Lung (tissue), 16 donors: ENCODE data around the gene PHF2. TPM values are rescaled to one million over a fixed set of nuclear protein-coding genes. Genes with fewer than 3 reads are reported as not detected.
A peak's percentile ranks its signal among the peaks of the same experiment; 100 is the strongest.

ENCODE experiments used
- ATAC-seq: fragments of 200-7000 bp; cut with Tn5 transposase; one replicate; pipeline ENCODE4 v1.9.1; 2020; ENCODE audit warnings: moderate number of reproducible peaks; ENCODE audit not compliant: insufficient read depth, low FRiP score
- DNase-seq, 3 donors: peaks; one replicate each; pipeline ENCODE4 v3.0.0-alpha.2; 2013 to 2017
- H3K27ac ChIP-seq, 2 donors: one replicate each; pipeline ENCODE4 v1.5.1; 2013; ENCODE audit warnings: mild to moderate bottlenecking in 2 of 2, moderate library complexity in 2 of 2, control low read depth in 1 of 2, inconsistent platforms in 1 of 2, low read depth in 1 of 2, low read length in 1 of 2
- H3K27me3 ChIP-seq, 3 donors: one replicate each; pipeline ENCODE4 v1.5.1; 2013; ENCODE audit warnings: low read length in 2 of 3; ENCODE audit not compliant: control insufficient read depth in 3 of 3, insufficient read depth in 3 of 3
- H3K36me3 ChIP-seq, 4 donors: one replicate each; pipeline ENCODE4 v1.5.1; 2013; ENCODE audit warnings: low read length in 4 of 4, mild to moderate bottlenecking in 1 of 4, moderate library complexity in 1 of 4; ENCODE audit not compliant: control insufficient read depth in 4 of 4, insufficient read depth in 4 of 4
- H3K4me1 ChIP-seq, 5 donors: one replicate each; pipeline ENCODE4 v1.5.1; 2013; ENCODE audit warnings: low read length in 5 of 5, mild to moderate bottlenecking in 2 of 5, moderate library complexity in 1 of 5; ENCODE audit not compliant: control insufficient read depth in 5 of 5, insufficient read depth in 5 of 5
- H3K4me3 ChIP-seq: one replicate; pipeline ENCODE4 v1.5.1; 2013; ENCODE audit warnings: mild to moderate bottlenecking, control low read depth, moderate library complexity
- H3K9ac ChIP-seq, 2 donors: one replicate each; pipeline ENCODE4 v1.5.1; 2013; ENCODE audit warnings: low read length in 2 of 2, control low read depth in 1 of 2; ENCODE audit not compliant: insufficient read depth in 1 of 2
- H3K9me3 ChIP-seq, 4 donors: one replicate each; pipeline ENCODE4 v1.5.1; 2013; ENCODE audit warnings: low read length in 3 of 4, mild to moderate bottlenecking in 1 of 4, moderate library complexity in 1 of 4; ENCODE audit not compliant: control insufficient read depth in 4 of 4, insufficient read depth in 3 of 4
- WGBS, 2 donors: extraction: QIAGEN DNeasy Blood & Tissue Kit; methylation state at CpG; one replicate each; pipeline ENCODE4 v1.1.7; 2013; 5-methylcytosine and 5-hydroxymethylcytosine counted together
- long read RNA-seq, 5 donors: transcript quantifications; one replicate each; lab custom pipeline, GENCODE V29; 2026
- polyA plus RNA-seq, 2 donors: library from polyadenylated mRNA; stranded (reverse); fragments of 200-250 nt; gene quantifications; one replicate each; pipeline ENCODE4 v1.2.1, GENCODE V29; 2013
- total RNA-seq, 2 donors: library from RNA; depleted of rRNA in 1 of 2; stranded (reverse); fragments of >200 nt in 1 of 2; gene quantifications; one replicate each; pipeline ENCODE4 v1.2.1, GENCODE V29; 2014 to 2021
- TF ChIP-seq, protein P1 (sequence below): IDR thresholded peaks from 2 replicates; pipeline ENCODE4 v1.5.1; 2012; ENCODE audit warnings: mild to moderate bottlenecking; ENCODE audit errors: control extremely low read depth, extremely low read depth
- donor health status: control.
- donor health status: control.
- donor health status: Bipolar disorder and iron deficiency.
- donor health status: healthy.
- donor health status: DM: yes; HTN: yes; CAD: no.

The PHF2 gene
- total RNA-seq: 10 to 100 TPM; 33.3 to 33.6 TPM
- polyA plus RNA-seq: 10 to 100 TPM; 20.1 to 27.1 TPM
- long read RNA-seq, donor 1, partial matches to known transcripts: 5 of 5 reads
- long read RNA-seq, donor 1, other reads (novel, unspliced or antisense): 0 of 5 reads
- long read RNA-seq, donor 2: 0 reads
- long read RNA-seq, donor 3: 0 reads
- long read RNA-seq, donor 4, partial matches to known transcripts: 0 of 5 reads
- long read RNA-seq, donor 4, other reads (novel, unspliced or antisense): 5 of 5 reads
- long read RNA-seq, donor 5, full-length matches to known transcripts: 1 of 7 reads
- long read RNA-seq, donor 5, partial matches to known transcripts: 6 of 7 reads
- long read RNA-seq, donor 5, other reads (novel, unspliced or antisense): 0 of 7 reads

DNA sequence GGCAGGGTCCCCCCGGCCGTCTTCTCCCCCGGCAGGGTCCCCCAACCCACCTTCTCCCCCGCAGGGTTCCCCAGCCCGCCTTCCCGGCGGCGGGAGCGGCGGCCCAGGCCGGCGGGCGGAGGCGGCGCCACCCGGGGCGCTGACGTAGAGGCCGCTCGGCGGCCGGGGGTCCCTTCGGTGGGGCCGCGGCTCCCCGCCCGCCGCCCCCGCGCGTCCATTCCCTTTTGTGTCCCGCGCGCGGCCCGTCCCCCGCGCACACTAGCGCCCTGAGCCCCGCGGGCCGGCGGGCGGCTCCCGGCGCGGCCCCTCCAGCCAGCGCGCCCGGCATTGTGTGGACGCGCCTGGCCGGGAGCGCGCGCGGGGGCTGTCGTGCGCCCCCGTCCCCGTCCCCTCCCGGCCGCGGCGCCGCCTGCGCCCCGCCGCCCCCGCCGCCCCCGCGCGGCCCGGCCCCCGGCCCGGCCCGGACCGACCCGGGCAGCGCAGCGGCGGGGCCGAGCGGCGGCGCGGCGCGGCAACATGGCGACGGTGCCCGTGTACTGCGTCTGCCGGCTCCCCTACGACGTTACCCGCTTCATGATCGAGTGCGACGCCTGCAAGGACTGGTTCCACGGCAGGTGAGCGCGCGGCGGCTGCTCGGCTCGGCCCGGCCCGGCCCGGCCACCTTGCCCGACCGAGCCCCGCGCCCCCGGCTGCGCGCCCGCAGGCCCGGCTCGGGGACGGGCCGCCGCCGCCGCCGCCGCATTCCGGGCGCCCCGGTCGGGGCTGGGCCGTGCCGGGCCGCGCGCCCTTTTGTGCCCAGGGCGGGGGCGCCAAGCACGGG, at the start of gene PHF2:
Gene PHF2, plus strand, starts transcription at position 327 of the 820 bp plus-strand sequence. Its CDS starts 190 bp downstream, at position 517.
- Histone ChIP-seq H3K27ac (peak within 1 kb of the TSS; percentile 89 to 94), H3K4me1 (peaks cover 0 to 40% (median 29%) of the 10 kb centered on the region in 5 donors), H3K4me3 (peak within 1 kb of the TSS; percentile 88), H3K27me3 (no peaks in the 10 kb centered on the region), H3K9me3 (no peaks in the 10 kb centered on the region), H3K9ac (peak within 1 kb of the TSS; percentile 78 to 84), H3K36me3 (no peaks in the 10 kb centered on the region)
- WGBS, 2 donors: 0 to 1% methylated on average over 50 to 140 of the region's 140 CpGs
- peak in 2 of 3 donors; percentile 39 to 50 for DNase-seq
- ATAC-seq: peak; percentile 51
- TF ChIP-seq, protein P1, sequence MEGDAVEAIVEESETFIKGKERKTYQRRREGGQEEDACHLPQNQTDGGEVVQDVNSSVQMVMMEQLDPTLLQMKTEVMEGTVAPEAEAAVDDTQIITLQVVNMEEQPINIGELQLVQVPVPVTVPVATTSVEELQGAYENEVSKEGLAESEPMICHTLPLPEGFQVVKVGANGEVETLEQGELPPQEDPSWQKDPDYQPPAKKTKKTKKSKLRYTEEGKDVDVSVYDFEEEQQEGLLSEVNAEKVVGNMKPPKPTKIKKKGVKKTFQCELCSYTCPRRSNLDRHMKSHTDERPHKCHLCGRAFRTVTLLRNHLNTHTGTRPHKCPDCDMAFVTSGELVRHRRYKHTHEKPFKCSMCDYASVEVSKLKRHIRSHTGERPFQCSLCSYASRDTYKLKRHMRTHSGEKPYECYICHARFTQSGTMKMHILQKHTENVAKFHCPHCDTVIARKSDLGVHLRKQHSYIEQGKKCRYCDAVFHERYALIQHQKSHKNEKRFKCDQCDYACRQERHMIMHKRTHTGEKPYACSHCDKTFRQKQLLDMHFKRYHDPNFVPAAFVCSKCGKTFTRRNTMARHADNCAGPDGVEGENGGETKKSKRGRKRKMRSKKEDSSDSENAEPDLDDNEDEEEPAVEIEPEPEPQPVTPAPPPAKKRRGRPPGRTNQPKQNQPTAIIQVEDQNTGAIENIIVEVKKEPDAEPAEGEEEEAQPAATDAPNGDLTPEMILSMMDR: no peak

DNA sequence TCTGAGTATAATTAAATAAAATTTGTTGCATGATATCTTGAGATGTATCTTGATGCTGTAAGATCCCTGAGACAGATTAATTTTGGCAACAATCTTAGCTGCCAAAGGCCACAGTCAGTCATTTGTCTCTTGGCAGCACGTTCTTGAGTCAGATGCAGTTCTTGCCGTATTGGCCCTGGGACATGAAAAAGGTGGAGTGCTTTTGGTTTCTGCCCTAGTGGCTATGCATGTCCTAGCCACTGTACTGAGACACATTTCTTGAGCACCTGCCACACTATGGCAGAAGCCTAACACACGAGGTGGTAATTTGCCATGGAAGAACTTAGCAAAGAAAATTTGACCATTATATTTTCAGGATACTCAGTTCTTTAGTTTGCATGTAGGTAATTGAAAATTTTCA, 45.0 kb upstream of the PHF2 start:
- Histone ChIP-seq H3K27me3 (no peaks in the 10 kb centered on the region), H3K9me3 (no peaks in the 10 kb centered on the region), H3K4me1 (no peaks in the 10 kb centered on the region), H3K4me3 (no peak overlapping the region), H3K27ac (no peak overlapping the region), H3K9ac (no peak overlapping the region), H3K36me3 (peaks cover 2 to 42% (median 27%) of the 10 kb centered on the region in 4 donors)
- ATAC-seq: no peak
- 73 to 89% methylated on average over 3 of the region's 3 CpGs for WGBS, 2 donors
- TF ChIP-seq, protein P1: no peak
- DNase-seq: no peak

DNA sequence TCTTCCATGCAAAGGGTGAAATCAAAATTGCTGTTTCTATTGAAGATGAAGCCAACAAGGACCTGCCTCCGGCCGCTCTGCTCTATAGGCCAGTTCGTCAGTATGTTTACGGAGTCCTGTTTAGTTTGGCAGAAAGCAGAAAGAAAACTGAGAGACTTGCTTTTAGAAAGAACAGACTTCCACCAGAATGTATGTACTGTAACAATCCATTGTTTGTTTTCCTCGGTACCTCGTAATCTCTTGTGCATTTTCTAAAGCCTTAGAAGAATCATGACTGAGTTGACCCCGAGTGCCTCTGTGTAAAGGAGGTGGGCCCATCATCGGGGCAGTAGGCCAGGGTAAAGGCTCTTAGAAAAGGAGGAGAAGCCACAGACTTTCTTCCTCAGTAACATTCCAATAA, 44.2 kb upstream of the PHF2 start:
- 87 to 93% methylated on average over 8 of the region's 8 CpGs for WGBS, 2 donors
- no peak for DNase-seq
- no peaks in the 10 kb centered on the region for H3K27me3 ChIP-seq

More for the DNA sequence above, 44.2 kb upstream of the PHF2 start:
- peaks cover 2 to 37% (median 25%) of the 10 kb centered on the region in 4 donors for H3K36me3 ChIP-seq
- no peak overlapping the region for H3K27ac ChIP-seq
- no peak for ATAC-seq
- H3K9me3 ChIP-seq: no peaks in the 10 kb centered on the region
- no peak overlapping the region for H3K4me3 ChIP-seq
- H3K9ac ChIP-seq: no peak overlapping the region
- TF ChIP-seq, protein P1: no peak
- no peaks in the 10 kb centered on the region for H3K4me1 ChIP-seq
